ENCODE results near the gene SNAP25.

SNAP25 gene

GRCh38 chr20:10329387-10330005 lies 110.9 kb downstream of the SNAP25 start:
- TF ChIP-seq ATF2 (tag by site-specific recombination; IDR thresholded peaks at IDR 0.05; ENCODE audit: low read depth) (no peak), ZBTB1 (tag by site-specific recombination; IDR thresholded peaks at IDR 0.05) (no peak), ZNF184 (tag by site-specific recombination; IDR thresholded peaks at IDR 0.05) (no peak), KLF10 (tag by site-specific recombination; IDR thresholded peaks at IDR 0.05) (no peak), ZNF112 (tag by site-specific recombination; IDR thresholded peaks at IDR 0.05) (no peak), PRDM1 (tag by site-specific recombination; IDR thresholded peaks at IDR 0.05) (no peak), BCL11B (tag by site-specific recombination; IDR thresholded peaks at IDR 0.05; ENCODE audit: low read depth) (no peak), SALL2 (tag by site-specific recombination; IDR thresholded peaks at IDR 0.05; ENCODE audit: borderline replicate concordance) (no peak), HOXA7 (CRISPR knock-in tag; IDR thresholded peaks at IDR 0.05; ENCODE audit: borderline replicate concordance) (no peak), GLIS1 (tag by site-specific recombination; IDR thresholded peaks at IDR 0.05) (no peak), ZSCAN23 (tag by site-specific recombination; IDR thresholded peaks at IDR 0.05) (no peak), ZNF514 (tag by site-specific recombination; IDR thresholded peaks at IDR 0.05) (no peak), KLF8 (tag by site-specific recombination; IDR thresholded peaks at IDR 0.05) (no peak), ZNF530 (tag by site-specific recombination; IDR thresholded peaks at IDR 0.05; ENCODE audit: low read depth) (no peak)
- Histone ChIP-seq H3K27ac (ENCODE audit: extremely low read depth, low read depth, low read length) (no peak overlapping the region), H3K4me1 (ENCODE audit: control insufficient read depth, insufficient read depth, low read length) (peaks cover 20% of the 10 kb centered on the region), H3K4me3 (ENCODE audit: low read depth, low read length) (no peak overlapping the region), H3K36me3 (ENCODE audit: control insufficient read depth in 2 of 2, insufficient read depth in 1 of 2, low read length in 2 of 2) (no peaks in the 10 kb centered on the region), H3K9me3 (ENCODE audit: control insufficient read depth, insufficient read depth, low read depth, low read length) (no peaks in the 10 kb centered on the region)
- ChIA-PET CTCF (no interaction called here), POLR2A (no interaction called here)

GRCh38 chr20:10330071-10330470 lies 111.4 kb downstream of the SNAP25 start:
- CTCF ChIA-PET = no interaction called here
- TF ChIP-seq BCL11A (tag by site-specific recombination; IDR thresholded peaks at IDR 0.05; ENCODE audit: low read depth) = no peak
- TF ChIP-seq ZNF311 (tag by site-specific recombination; IDR thresholded peaks at IDR 0.05; ENCODE audit: borderline replicate concordance) = no peak
- no peak for TF ChIP-seq PRDM2 (tag by site-specific recombination; IDR thresholded peaks at IDR 0.05; ENCODE audit: borderline replicate concordance)
- no peak for TF ChIP-seq ZNF112 (tag by site-specific recombination; IDR thresholded peaks at IDR 0.05)
- TF ChIP-seq ZNF658 (tag by site-specific recombination; IDR thresholded peaks at IDR 0.05) = no peak
- no peak for TF ChIP-seq TCF7L2 (IDR thresholded peaks at IDR 0.05; ENCODE audit: borderline replicate concordance, low read depth, low read length)
- TF ChIP-seq ZBTB6 (tag by site-specific recombination; IDR thresholded peaks at IDR 0.05) = no peak
- TF ChIP-seq ZNF544 (tag by site-specific recombination; IDR thresholded peaks at IDR 0.05) = no peak
- TF ChIP-seq ZNF777 (tag by site-specific recombination; IDR thresholded peaks at IDR 0.05; ENCODE audit: borderline replicate concordance) = no peak
- TF ChIP-seq ZBTB20 (tag by site-specific recombination; IDR thresholded peaks at IDR 0.05) = no peak
- no peak for TF ChIP-seq HOXC10 (CRISPR knock-in tag; IDR thresholded peaks at IDR 0.05)
- no peak for TF ChIP-seq ZFP3 (tag by site-specific recombination; IDR thresholded peaks at IDR 0.05; ENCODE audit: low read depth)
- TF ChIP-seq ZNF670 (tag by site-specific recombination; IDR thresholded peaks at IDR 0.05; ENCODE audit: low read depth) = no peak

More at GRCh38 chr20:10330071-10330470, 111.4 kb downstream of the SNAP25 start:
- H3K4me3 ChIP-seq (ENCODE audit: low read depth, low read length) = no peak overlapping the region
- POLR2A ChIA-PET = no interaction called here
- no peaks in the 10 kb centered on the region for H3K9me3 ChIP-seq (ENCODE audit: control insufficient read depth, insufficient read depth, low read depth, low read length)
- peaks cover 20% of the 10 kb centered on the region for H3K4me1 ChIP-seq (ENCODE audit: control insufficient read depth, insufficient read depth, low read length)
- no peaks in the 10 kb centered on the region for H3K36me3 ChIP-seq (ENCODE audit: control insufficient read depth in 2 of 2, insufficient read depth in 1 of 2, low read length in 2 of 2)
- no peak overlapping the region for H3K27ac ChIP-seq (ENCODE audit: extremely low read depth, low read depth, low read length)
